Glutamatergic neuron (in vitro differentiated cells): ENCODE data around the gene DESI2. TPM values are rescaled to one million over a fixed set of nuclear protein-coding genes. Genes with fewer than 3 reads are reported as not detected.
"Not testable (repeated sequence)": the region's sequence is repeated elsewhere in the genome, so short reads cannot be mapped to it uniquely, and the experiment has no call there.

ENCODE experiments used
- DNase-seq: peaks from one replicate; pipeline ENCODE4 v3.0.0; 2022
- H3K27ac Mint-ChIP-seq: one replicate; pipeline ENCODE4 v1.8.0; 2020; ENCODE audit warnings: mild to moderate bottlenecking, mixed read lengths, inconsistent platforms; ENCODE audit not compliant: unreplicated experiment
- H3K27me3 Mint-ChIP-seq: one replicate; pipeline ENCODE4 v1.8.0; 2020; ENCODE audit warnings: mild to moderate bottlenecking, moderate library complexity, mixed read lengths, inconsistent platforms; ENCODE audit not compliant: unreplicated experiment
- H3K36me3 Mint-ChIP-seq: one replicate; pipeline ENCODE4 v1.8.0; 2020; ENCODE audit warnings: mild to moderate bottlenecking, mixed read lengths, inconsistent platforms; ENCODE audit not compliant: unreplicated experiment
- H3K4me1 Mint-ChIP-seq: one replicate; pipeline ENCODE4 v1.8.0; 2020; ENCODE audit warnings: mild to moderate bottlenecking, low read depth, mixed read lengths, inconsistent platforms; ENCODE audit not compliant: unreplicated experiment
- H3K4me3 Mint-ChIP-seq: one replicate; pipeline ENCODE4 v1.8.0; 2020; ENCODE audit warnings: mild to moderate bottlenecking, mixed read lengths, inconsistent platforms; ENCODE audit not compliant: unreplicated experiment
- H3K9me3 Mint-ChIP-seq: one replicate; pipeline ENCODE4 v1.8.0; 2020; ENCODE audit warnings: mild to moderate bottlenecking, moderate library complexity, mixed read lengths, inconsistent platforms; ENCODE audit not compliant: unreplicated experiment
- CTCF ChIP-seq: fragments of 200-600 bp; sonication (generic); IDR thresholded peaks from one replicate; pipeline ENCODE4 v1.5.0; 2021; ENCODE audit not compliant: partially characterized antibody, unreplicated experiment
- total RNA-seq: library from RNA; stranded (reverse); fragmentation: NEBNext Ultra II Directional; extraction: Animal tissue kit (Norgen Biotek cat#: 25700); gene quantifications from one replicate; pipeline ENCODE4 v1.2.1, GENCODE V29; 2021; ENCODE audit not compliant: unreplicated experiment

DESI2 gene
- total RNA-seq, 1 donor from 2014 or later = 25.9 TPM

- peaks cover 5% of the 10 kb centered on the region for H3K27me3 Mint-ChIP-seq
- DNase-seq = no peak
- H3K4me3 Mint-ChIP-seq = peak overlapping the region; percentile 85
These were observed 78.1 kb downstream of the DESI2 start for GRCh38 chr1:244730934-244731434.

GRCh38 chr1:244731651-244732050 is 78.7 kb downstream of the DESI2 start:
- Mint-ChIP-seq H3K4me3 (no peak overlapping the region), H3K4me1 (no peaks in the 10 kb centered on the region), H3K36me3 (peaks cover 5% of the 10 kb centered on the region), H3K27ac (no peak overlapping the region), H3K9me3 (peaks cover 3% of the 10 kb centered on the region), H3K27me3 (peaks cover 5% of the 10 kb centered on the region)
- no peak for DNase-seq
- no peak for TF ChIP-seq CTCF

More at GRCh38 chr1:244730934-244731434, 78.1 kb downstream of the DESI2 start:
- no peaks in the 10 kb centered on the region for H3K4me1 Mint-ChIP-seq
- peaks cover 4% of the 10 kb centered on the region for H3K36me3 Mint-ChIP-seq
- peaks cover 3% of the 10 kb centered on the region for H3K9me3 Mint-ChIP-seq
- no peak for TF ChIP-seq CTCF
- H3K27ac Mint-ChIP-seq = peak overlapping the region; percentile 73

GRCh38 chr1:244732851-244733450 is 80.0 kb downstream of the DESI2 start:
- H3K9me3 Mint-ChIP-seq = peaks cover 3% of the 10 kb centered on the region
- H3K27ac Mint-ChIP-seq = no peak overlapping the region
- no peak for DNase-seq
- peaks cover 5% of the 10 kb centered on the region for H3K36me3 Mint-ChIP-seq
- no peaks in the 10 kb centered on the region for H3K4me1 Mint-ChIP-seq
- no peak for TF ChIP-seq CTCF
- peaks cover 5% of the 10 kb centered on the region for H3K27me3 Mint-ChIP-seq
- H3K4me3 Mint-ChIP-seq = no peak overlapping the region

GRCh38 chr1:244735404-244735803 is 82.5 kb downstream of the DESI2 start:
- peaks cover 5% of the 10 kb centered on the region for H3K27me3 Mint-ChIP-seq
- H3K36me3 Mint-ChIP-seq = peaks cover 10% of the 10 kb centered on the region
- no peak overlapping the region for H3K27ac Mint-ChIP-seq
- no peak overlapping the region for H3K4me3 Mint-ChIP-seq
- DNase-seq = no peak
- no peak for TF ChIP-seq CTCF
- H3K4me1 Mint-ChIP-seq = no peaks in the 10 kb centered on the region
- peaks cover 3% of the 10 kb centered on the region for H3K9me3 Mint-ChIP-seq

- Mint-ChIP-seq H3K36me3 (peaks cover 10% of the 10 kb centered on the region), H3K27ac (no peak overlapping the region), H3K27me3 (peaks cover 3% of the 10 kb centered on the region), H3K4me1 (no peaks in the 10 kb centered on the region), H3K9me3 (peaks cover 3% of the 10 kb centered on the region), H3K4me3 (no peak overlapping the region)
- no peak for TF ChIP-seq CTCF
- DNase-seq = no peak
These were observed 83.1 kb downstream of the DESI2 start for GRCh38 chr1:244735876-244736561.

GRCh38 chr1:244739140-244739539 is 86.2 kb downstream of the DESI2 start:
- not testable (repeated sequence) for DNase-seq, H3K4me1 Mint-ChIP-seq, H3K27me3 Mint-ChIP-seq, H3K4me3 Mint-ChIP-seq, H3K27ac Mint-ChIP-seq, H3K9me3 Mint-ChIP-seq
- H3K36me3 Mint-ChIP-seq = peaks cover 10% of the 10 kb centered on the region

- H3K27ac Mint-ChIP-seq, H3K27me3 Mint-ChIP-seq, H3K4me1 Mint-ChIP-seq, H3K4me3 Mint-ChIP-seq, DNase-seq, H3K9me3 Mint-ChIP-seq: not testable (repeated sequence)
- peaks cover 10% of the 10 kb centered on the region for H3K36me3 Mint-ChIP-seq
These were observed 87.2 kb downstream of the DESI2 start for GRCh38 chr1:244740027-244740617.
